ENCODE data around the gene TCERG1L.
"Not testable (repeated sequence)": the region's sequence is repeated elsewhere in the genome, so short reads cannot be mapped to it uniquely, and the experiment has no call there.

GRCh38 chr10:131322575-131322974 lies 11.1 kb upstream of the TCERG1L start:
- TF ChIP-seq CTCF, POLR2A (IDR thresholded peaks at IDR 0.05): not testable (repeated sequence)

Measured in Peyer's patch (tissue), 4 donors.